OCI-LY1 (cell line): Measurements from ENCODE around the gene COX6B1.

Experiments used
- CTCF ChIP-seq: fragments of 200-600 bp; sonication (generic), shearing (Covaris generic); IDR thresholded peaks from 2 replicates; pipeline ENCODE4 v1.5.1; 2017; ENCODE audit warnings: mild to moderate bottlenecking, antibody characterized with exemption, low read length, moderate library complexity, mixed read lengths
- EZH2 ChIP-seq: fragments of 200-600 bp; sonication (generic), shearing (Covaris generic); IDR thresholded peaks from 2 replicates; pipeline ENCODE4 v1.8.0; 2017; ENCODE audit warnings: borderline replicate concordance, mixed run types, mild to moderate bottlenecking, antibody characterized with exemption, low read length, moderate library complexity, mixed read lengths

GRCh38 chr19:35612559-35613321 lies 35.4 kb upstream of the COX6B1 start, which contains the start of gene HAUS5:
- TF ChIP-seq EZH2 (no peak), CTCF (no peak)
